Mesodermal cell (in vitro differentiated cells): Measurements from ENCODE around the gene NCL.
"Not testable (repeated sequence)": the region's sequence is repeated elsewhere in the genome, so short reads cannot be mapped to it uniquely, and the experiment has no call there.

Experiments used
- H3K27ac ChIP-seq: 2 replicates; pipeline ENCODE4 v1.7.0; 2013; ENCODE audit warnings: mild to moderate bottlenecking, low read depth, low read length, moderate library complexity; ENCODE audit not compliant: severe bottlenecking
- H3K36me3 ChIP-seq: 2 replicates; pipeline ENCODE4 v1.7.1; 2013; ENCODE audit warnings: mild to moderate bottlenecking, low read length, moderate library complexity; ENCODE audit not compliant: control insufficient read depth, insufficient read depth
- H3K4me1 ChIP-seq: one replicate; pipeline ENCODE4 v1.7.1; 2013; ENCODE audit warnings: mild to moderate bottlenecking, low read length; ENCODE audit not compliant: insufficient read depth, control insufficient read depth, poor library complexity, severe bottlenecking
- H3K4me3 ChIP-seq: 2 replicates; pipeline ENCODE4 v1.7.0; 2013; ENCODE audit warnings: low read length, control low read depth, mild to moderate bottlenecking; ENCODE audit not compliant: insufficient read depth, poor library complexity, severe bottlenecking; ENCODE audit errors: extremely low read depth
- H3K9me3 ChIP-seq: 2 replicates; pipeline ENCODE4 v1.7.1; 2013; ENCODE audit warnings: mild to moderate bottlenecking, low read length, moderate library complexity; ENCODE audit not compliant: control insufficient read depth
- WGBS, 2 experiments: methylation state at CpG; one replicate each; pipeline ENCODE4 v1.1.5; 2013; ENCODE audit warnings: missing lambda C conversion rate in 2 of 2; ENCODE audit not compliant: insufficient coverage in 2 of 2; 5-methylcytosine and 5-hydroxymethylcytosine counted together

NCL gene

DNA sequence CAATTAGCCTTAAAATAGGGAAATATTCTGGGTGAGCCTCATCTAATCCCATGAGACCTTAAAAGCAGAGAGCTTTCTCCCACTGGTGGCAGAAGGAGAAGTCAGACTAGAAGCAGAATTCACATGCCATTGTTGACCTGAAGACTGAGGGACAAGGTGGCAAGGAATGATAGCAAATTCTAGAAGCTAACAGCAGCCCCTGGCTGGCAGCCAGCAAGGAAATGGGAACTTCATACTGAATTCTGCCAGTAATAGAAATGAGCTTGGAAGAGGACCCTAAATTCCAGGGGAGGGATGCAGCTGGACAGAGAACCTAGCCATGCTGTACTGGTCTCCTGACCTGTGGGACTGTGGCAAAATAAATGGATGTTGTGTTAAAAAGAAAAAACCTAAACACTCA is 49.3 kb downstream of the NCL start:
- Histone ChIP-seq H3K36me3 (no peaks in the 10 kb centered on the region), H3K9me3 (peaks cover 3% of the 10 kb centered on the region), H3K4me1 (peaks cover 9% of the 10 kb centered on the region), H3K4me3 (no peak overlapping the region), H3K27ac (no peak overlapping the region)

DNA sequence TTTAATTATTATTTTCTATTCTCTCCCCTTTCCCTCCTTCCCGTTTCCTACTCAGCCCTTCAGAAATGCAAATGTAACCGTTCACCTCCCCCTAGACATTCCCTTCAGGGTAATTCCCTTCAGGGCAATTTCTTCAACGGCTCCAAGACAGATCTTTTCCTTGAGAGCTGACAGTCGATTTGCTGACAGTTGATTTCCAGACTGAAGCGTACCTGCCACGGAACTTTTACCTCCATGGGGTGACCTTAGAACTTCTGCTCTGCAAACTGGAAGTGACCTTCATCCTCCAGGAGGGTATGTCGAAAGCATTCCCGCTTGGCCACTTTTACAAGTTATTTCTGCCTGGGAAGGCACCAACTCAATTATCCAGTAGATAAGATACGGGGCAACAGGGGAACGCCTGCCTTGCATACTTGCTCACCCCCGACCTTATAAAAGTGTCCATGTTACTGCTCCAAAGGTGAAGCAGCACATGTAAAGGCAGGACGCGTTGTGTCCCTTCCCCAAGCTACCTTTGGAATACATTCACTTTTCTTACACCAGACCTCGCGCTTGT is 50.3 kb downstream of the NCL start:
- no peaks in the 10 kb centered on the region for H3K36me3 ChIP-seq
- no peak overlapping the region for H3K27ac ChIP-seq
- H3K9me3 ChIP-seq: peaks cover 3% of the 10 kb centered on the region
- no peak overlapping the region for H3K4me3 ChIP-seq
- 55 to 59% methylated on average over 15 of the region's 15 CpGs for WGBS, 2 experiments
- H3K4me1 ChIP-seq: peaks cover 9% of the 10 kb centered on the region

DNA sequence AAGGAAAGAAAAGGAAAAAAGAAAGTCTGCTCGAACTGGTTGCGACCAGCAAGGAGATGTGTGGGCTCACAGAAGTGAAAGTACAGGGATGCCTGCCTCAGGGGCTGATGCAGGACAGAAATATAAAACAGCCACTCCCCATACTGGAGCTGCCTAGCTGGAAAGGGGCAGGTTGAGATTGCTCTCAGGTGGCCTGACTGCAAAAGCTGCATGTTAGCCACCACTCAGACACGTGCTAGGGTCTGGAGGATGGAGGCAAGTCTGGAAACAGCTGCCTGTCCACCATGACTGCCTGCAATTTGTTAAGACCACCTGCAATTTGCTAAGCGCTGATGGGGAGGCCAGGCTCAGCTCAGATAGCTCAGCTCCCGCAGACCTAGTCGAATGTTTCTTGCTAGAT is 50.8 kb downstream of the NCL start:
- no peak overlapping the region for H3K4me3 ChIP-seq
- peaks cover 3% of the 10 kb centered on the region for H3K9me3 ChIP-seq
- H3K36me3 ChIP-seq: no peaks in the 10 kb centered on the region
- WGBS, 2 experiments: 54% methylated on average over 2 to 3 of the region's 6 CpGs
- H3K4me1 ChIP-seq: peaks cover 9% of the 10 kb centered on the region
- H3K27ac ChIP-seq: no peak overlapping the region

DNA sequence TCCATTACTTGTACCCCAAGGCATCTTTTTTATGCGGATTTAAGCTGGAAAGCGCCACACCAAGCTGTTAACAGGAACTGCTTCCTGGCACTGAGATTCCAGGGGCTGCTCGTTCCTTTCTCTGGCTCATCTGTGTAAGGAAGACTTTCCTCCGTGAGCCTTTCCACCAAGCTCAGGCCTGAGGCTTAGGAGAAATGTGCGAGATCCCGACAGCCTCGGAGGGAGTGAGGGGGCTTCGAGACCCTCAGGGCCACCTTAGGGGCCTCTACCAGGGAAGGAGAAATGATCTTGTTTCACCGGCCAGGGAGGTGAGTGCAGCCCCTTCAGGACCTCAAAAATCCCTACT is 51.7 kb downstream of the NCL start:
- H3K27ac ChIP-seq: no peak overlapping the region
- WGBS, 2 experiments: 46 to 54% methylated on average over 7 to 9 of the region's 9 CpGs
- peaks cover 9% of the 10 kb centered on the region for H3K4me1 ChIP-seq
- no peak overlapping the region for H3K4me3 ChIP-seq
- H3K36me3 ChIP-seq: no peaks in the 10 kb centered on the region
- H3K9me3 ChIP-seq: peaks cover 3% of the 10 kb centered on the region

DNA sequence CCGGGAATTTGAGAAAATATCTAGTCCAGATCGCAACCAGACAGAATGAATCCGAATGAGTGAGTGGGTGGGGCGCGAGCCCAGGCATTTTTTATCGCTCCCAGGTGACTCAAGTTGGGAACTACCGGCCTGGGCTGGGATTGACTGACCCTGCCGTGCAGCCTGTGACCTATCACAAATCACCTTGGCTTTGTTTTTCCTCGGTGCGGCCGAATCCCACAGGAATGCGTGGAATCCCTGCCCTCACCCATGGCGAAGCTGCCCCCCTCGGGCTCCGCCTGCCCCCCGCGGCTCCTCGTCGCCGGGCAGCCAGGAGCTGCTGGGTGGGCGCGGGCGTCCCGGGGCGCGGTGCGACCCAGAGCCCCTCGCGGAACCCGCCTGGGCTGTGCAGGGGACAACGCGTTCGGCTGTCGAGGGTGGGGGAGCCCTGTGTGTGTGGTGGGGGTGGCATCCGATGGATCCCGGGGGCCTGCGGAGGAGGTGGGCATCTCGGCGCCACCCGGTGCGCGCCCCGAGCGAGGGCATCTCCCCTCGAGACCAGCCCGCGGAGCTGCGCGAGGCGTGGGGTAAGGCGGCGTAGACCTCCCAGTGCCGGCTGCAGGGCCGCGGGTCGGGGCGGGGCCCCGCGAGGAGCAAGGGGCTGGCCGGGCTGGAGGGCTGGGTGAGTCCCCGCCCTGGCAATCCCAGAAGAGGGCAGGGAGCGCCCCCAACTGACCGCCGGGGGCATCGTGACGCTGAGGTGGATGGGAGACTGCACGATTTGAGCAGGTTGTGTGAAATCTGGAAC is 52.3 kb downstream of the NCL start:
- peak overlapping the region; percentile 64 for H3K4me3 ChIP-seq
- peaks cover 9% of the 10 kb centered on the region for H3K4me1 ChIP-seq
- no peaks in the 10 kb centered on the region for H3K36me3 ChIP-seq
- H3K9me3 ChIP-seq: peaks cover 3% of the 10 kb centered on the region
- peak overlapping the region; percentile 62 for H3K27ac ChIP-seq
- WGBS, 2 experiments: 1 to 2% methylated on average over 51 of the region's 67 CpGs

DNA sequence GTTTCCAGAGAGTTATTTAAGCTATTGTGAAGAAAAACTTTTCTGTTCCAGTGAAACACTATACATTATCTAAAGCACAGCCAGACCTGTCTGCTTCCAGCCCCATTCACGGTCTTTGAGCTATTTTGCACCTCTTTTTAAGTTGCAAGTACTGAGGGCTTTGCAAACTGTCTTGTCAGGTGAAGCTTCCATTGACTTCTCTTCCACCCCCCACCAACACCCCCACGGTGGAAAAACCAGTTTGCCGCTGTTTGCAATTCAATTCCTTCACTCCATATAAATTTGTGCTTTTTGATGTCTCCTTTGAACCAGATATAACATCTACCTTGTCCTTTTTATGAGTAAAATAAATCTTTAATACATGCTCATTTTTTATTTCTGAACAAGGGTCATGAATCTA is 53.0 kb downstream of the NCL start:
- Histone ChIP-seq H3K9me3 (peaks cover 3% of the 10 kb centered on the region), H3K4me3 (peak overlapping the region; percentile 64), H3K36me3 (no peaks in the 10 kb centered on the region), H3K4me1 (peaks cover 15% of the 10 kb centered on the region), H3K27ac (no peak overlapping the region)
- WGBS, 2 experiments: 8 to 28% methylated on average over 2 to 3 of the region's 3 CpGs

DNA sequence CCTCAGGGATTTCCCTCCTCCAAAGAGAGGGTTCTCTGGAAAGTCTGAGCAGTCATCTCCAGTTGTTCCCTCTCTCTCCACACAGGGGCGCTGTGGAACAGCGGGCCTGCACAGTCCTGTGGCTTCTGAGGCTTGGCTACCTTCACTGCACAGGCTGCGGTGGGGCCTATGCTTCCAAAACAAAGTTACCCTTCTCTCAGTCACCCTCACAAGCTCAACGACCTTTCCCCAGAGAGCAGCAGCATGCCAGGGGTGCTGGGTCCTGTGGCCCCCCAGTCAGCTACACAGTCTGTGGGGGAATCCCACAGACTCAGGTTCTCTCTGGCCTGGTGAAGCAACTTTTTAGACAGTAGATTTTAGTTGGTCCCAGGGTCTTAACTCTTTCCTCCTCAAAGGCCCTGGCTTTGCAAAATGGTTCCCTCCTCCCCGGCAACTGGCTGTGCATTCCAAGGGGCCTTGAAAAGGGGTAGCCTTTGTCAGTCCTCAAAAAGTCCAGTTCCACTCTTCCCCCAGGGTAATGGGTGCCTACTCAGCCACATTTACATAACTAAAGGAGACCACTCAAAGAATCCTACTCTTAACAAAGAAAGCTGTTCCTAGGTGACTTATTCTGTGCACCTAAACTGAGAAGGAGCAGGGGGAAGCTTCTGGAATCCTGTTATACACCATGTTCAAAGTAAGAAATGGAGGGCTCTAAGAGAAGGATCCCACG is 53.8 kb downstream of the NCL start:
- Histone ChIP-seq H3K4me1 (peaks cover 16% of the 10 kb centered on the region), H3K9me3 (peaks cover 3% of the 10 kb centered on the region), H3K4me3 (no peak overlapping the region), H3K27ac (no peak overlapping the region), H3K36me3 (no peaks in the 10 kb centered on the region)
- whole genome bisulfite sequencing, 2 experiments: 44% methylated on average over 5 to 6 of the region's 6 CpGs

DNA sequence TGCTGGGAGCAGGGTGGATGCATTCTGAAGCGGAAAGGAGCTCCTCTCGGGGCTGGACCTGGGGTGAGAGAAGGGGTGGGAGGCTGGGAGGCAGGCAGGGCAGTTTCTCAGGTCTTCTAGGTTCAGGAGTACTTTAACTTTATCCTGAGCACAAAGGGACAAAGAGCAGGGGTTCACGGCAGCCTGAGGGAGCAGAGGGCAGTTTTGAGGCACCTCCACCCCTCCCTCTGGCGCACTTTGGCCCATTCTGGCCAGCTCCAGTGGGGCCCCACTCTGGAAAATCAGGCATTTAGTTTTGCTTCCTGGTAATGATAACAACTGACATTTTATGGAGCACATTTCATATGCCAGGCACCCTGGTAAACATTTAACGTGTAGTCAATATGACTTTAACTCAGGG is 54.5 kb downstream of the NCL start:
- Histone ChIP-seq H3K36me3 (no peaks in the 10 kb centered on the region), H3K9me3 (peaks cover 3% of the 10 kb centered on the region), H3K4me1 (peaks cover 16% of the 10 kb centered on the region), H3K27ac (no peak overlapping the region), H3K4me3 (no peak overlapping the region)
- WGBS, 2 experiments: 92 to 98% methylated on average over 4 to 5 of the region's 5 CpGs

DNA sequence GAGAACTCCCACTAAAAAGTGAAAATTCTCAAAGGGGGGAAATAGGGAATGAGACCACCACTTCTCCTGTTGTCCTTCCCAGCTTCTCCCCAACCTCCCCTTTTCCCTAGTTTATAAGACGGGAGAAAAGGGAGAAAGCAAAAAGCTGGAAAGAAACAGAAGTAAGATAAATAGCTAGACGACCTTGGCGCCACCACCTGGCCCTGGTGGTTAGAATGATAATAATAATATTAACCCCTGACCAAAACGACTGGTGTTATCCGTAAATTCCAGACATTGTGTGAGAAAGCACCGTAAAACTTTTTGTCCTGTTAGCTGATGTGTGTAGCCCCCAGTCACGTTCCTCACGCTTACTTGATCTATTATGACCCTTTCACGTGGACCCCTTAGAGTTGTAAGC is 56.0 kb downstream of the NCL start:
- H3K4me3 ChIP-seq, H3K9me3 ChIP-seq, H3K27ac ChIP-seq, H3K36me3 ChIP-seq: not testable (repeated sequence)
- WGBS, 2 experiments: 78% methylated on average over 3 of the region's 9 CpGs; no CpG with 5 or more reads in 1 of the 2 experiments
- H3K4me1 ChIP-seq: peaks cover 11% of the 10 kb centered on the region

DNA sequence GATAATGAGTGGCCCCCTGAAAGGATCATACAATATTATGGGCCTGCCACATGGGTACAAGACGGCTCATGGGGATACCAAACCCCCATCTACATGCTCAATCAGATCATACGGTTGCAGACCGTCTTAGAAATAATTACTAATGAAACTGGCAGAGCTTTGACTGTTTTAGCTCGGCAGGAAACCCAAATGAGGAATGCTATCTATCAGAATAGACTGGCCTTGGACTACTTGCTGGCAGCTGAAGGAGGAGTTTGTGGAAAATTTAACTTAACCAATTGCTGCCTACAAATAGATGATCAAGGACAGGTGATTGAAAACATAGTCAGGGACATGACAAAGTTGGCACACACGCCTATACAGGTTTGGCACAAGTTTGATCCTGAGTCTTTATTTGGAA is 56.6 kb downstream of the NCL start:
- H3K9me3 ChIP-seq, H3K36me3 ChIP-seq, H3K27ac ChIP-seq, H3K4me3 ChIP-seq: not testable (repeated sequence)
- H3K4me1 ChIP-seq: peaks cover 11% of the 10 kb centered on the region
- 100% methylated on average over 1 to 3 of the region's 5 CpGs for WGBS, 2 experiments
